Measurements from ENCODE around the gene C20orf141. TPM values are rescaled to one million over a fixed set of nuclear protein-coding genes. Genes with fewer than 3 reads are reported as not detected.
A peak's percentile ranks its signal among the peaks of the same experiment; 100 is the strongest.

Gene C20orf141
- total and polyA plus RNA-seq, 10 of the 15 experiments (the other 5 are each of a cell fraction or from before 2014, with no cell fraction given) = not detected

GRCh38 chr20:2840138-2840966 lies 25.6 kb downstream of the C20orf141 start, which contains the start of the genes PCED1A and VPS16:
TSS of gene PCED1A (minus strand) at chr20:2840655. CDS start at chr20:2839912, 743 bp downstream.
TSS of gene VPS16 (plus strand) at chr20:2840745. CDS start at chr20:2840775, 30 bp downstream.
- ChIA-PET POLR2A (interaction anchor here (0.6 to 1.3 kb wide), 3 partner anchors 30 to 189 kb away, joined by 3 to 4 read pairs (median 4); no protein-coding TSS in a partner anchor), RAD21 (ENCODE audit: unreplicated experiment) (interaction anchor here (0.7 kb wide), 1 partner anchor 61 kb away, joined by 3 read pairs; no protein-coding TSS in a partner anchor), SMC1A (ENCODE audit: uncharacterized antibody, unreplicated experiment) (no interaction called here), CTCF (interaction anchor here (0.7 kb wide), 1 partner anchor 272 kb away, joined by 3 read pairs; no protein-coding TSS in a partner anchor)
- no peaks in the 10 kb centered on the region for H3K9me3 ChIP-seq (replicated peaks; ENCODE audit: control insufficient read depth, insufficient read depth, low read length)
- peak within 1 kb of the TSS; percentile 98 for H2AFZ ChIP-seq (ENCODE audit: control insufficient read depth, low read depth, low read length)
- DNase-seq (ENCODE audit: low read depth, low spot score) (peak; percentile 43), ATAC-seq (peak; percentile 97), FAIRE-seq (no peak)
- H3K27me3 ChIP-seq (replicated peaks in 1 of 2; ENCODE audit: control insufficient read depth in 2 of 2, insufficient read depth in 2 of 2, low read length in 1 of 2) = no peaks in the 10 kb centered on the region
- H3K9ac ChIP-seq (ENCODE audit: control insufficient read depth, insufficient read depth, low read length) = peak within 1 kb of the TSS; percentile 82
- peak within 1 kb of the TSS; percentile 99 for H3K4me3 ChIP-seq
- H3K79me2 ChIP-seq (ENCODE audit: control insufficient read depth, insufficient read depth, low read length) = peaks cover 6% of the 10 kb centered on the region; the same call in 1 of the 2 replicates
- no peaks in the 10 kb centered on the region for H3K36me3 ChIP-seq (ENCODE audit: control insufficient read depth in 2 of 2, insufficient read depth in 2 of 2, low read length in 1 of 2)
- no TSS peak for BruUV-seq (replicated peaks)
- in situ Hi-C loops (cut with MboI) (no loop called here), intact Hi-C loops (cut with micrococcal nuclease; ENCODE audit: unreplicated experiment) (loop anchor here (5.0 kb wide), 1 partner anchor 72 kb away; no protein-coding TSS in a partner anchor)
- H3K27ac ChIP-seq (ENCODE audit: control insufficient read depth, insufficient read depth) = peak within 1 kb of the TSS; percentile 91
- H4K20me1 ChIP-seq (ENCODE audit: control insufficient read depth, insufficient read depth) = no peaks in the 10 kb centered on the region
- 19% methylated on average over 75 of the region's 98 CpGs for WGBS (ENCODE audit: insufficient coverage, insufficient replicate concordance, low lambda C conversion rate, missing lambda C conversion rate)
- peak within 1 kb of the TSS; percentile 92 for H3K4me2 ChIP-seq (ENCODE audit: control insufficient read depth, insufficient read depth)
- H3K4me1 ChIP-seq (ENCODE audit: control insufficient read depth, insufficient read depth, low read length) = peaks cover 14% of the 10 kb centered on the region
- TF ChIP-seq POU2F2 (IDR thresholded peaks at IDR 0.05; ENCODE audit: borderline replicate concordance, low read depth, low read length) (0 out of 3 replicates have a peak, but pooled peaks have one; percentile 16), SIX5 (IDR thresholded peaks at IDR 0.05; ENCODE audit: low read depth, low read length, severe bottlenecking) (peak; percentile 87), RAD51 (IDR thresholded peaks at IDR 0.05) (peak; percentile 84), MXI1 (IDR thresholded peaks at IDR 0.05; ENCODE audit: low read depth, low read length) (peak; percentile 52), NRF1 (conservative IDR thresholded peaks at IDR 0.05; ENCODE audit: low read depth, low read length) (0 out of 2 replicates have a peak, but pooled peaks have one; percentile 25), NR2C1 (IDR thresholded peaks at IDR 0.05) (peak; percentile 68), ATF3 (IDR thresholded peaks at IDR 0.05; ENCODE audit: borderline replicate concordance, extremely low read depth, low read depth, low read length) (peak; percentile 85; the same call in 1 of the 2 replicates), PAX5 (IDR thresholded peaks at IDR 0.05; ENCODE audit: borderline replicate concordance, low read depth, low read length) (peak; percentile 65; the same call in 1 of the 2 replicates), POLR2A (IDR thresholded peaks at IDR 0.05; ENCODE audit: low read depth, low read length) (peak; percentile 92), SPI1 (IDR thresholded peaks at IDR 0.05; ENCODE audit: borderline replicate concordance, insufficient read depth, low read depth, low read length) (peak; percentile 51), LARP7 (IDR thresholded peaks at IDR 0.05) (peak; percentile 90), BMI1 (IDR thresholded peaks at IDR 0.05; ENCODE audit: borderline replicate concordance) (no peak), JUNB (IDR thresholded peaks at IDR 0.05) (no peak), HCFC1 (IDR thresholded peaks at IDR 0.05; ENCODE audit: low read length) (peak; percentile 91), EGR1 (IDR thresholded peaks at IDR 0.05; ENCODE audit: borderline replicate concordance in 1 of 2, low read depth in 2 of 2, low read length in 2 of 2) (peak in 1 of 2 experiments; percentile 22; a peak in 2 of 3 replicates), YY1 (IDR thresholded peaks at IDR 0.05; ENCODE audit: low read depth, low read length) (peak; percentile 100), USF1 (IDR thresholded peaks at IDR 0.05; ENCODE audit: borderline replicate concordance, extremely low read length, insufficient read depth, low read depth, low read length) (peak; percentile 99), REST (IDR thresholded peaks at IDR 0.05; ENCODE audit: low read depth, low read length) (no peak)
